Left lung (tissue), 10 donors: ENCODE data around the gene TXNDC5. TPM values are rescaled to one million over a fixed set of nuclear protein-coding genes. Genes with fewer than 3 reads are reported as not detected.

Experiments
- ATAC-seq: fragments of 200-7000 bp; cut with Tn5 transposase; one replicate; pipeline ENCODE4 v1.9.1; 2020; ENCODE audit warnings: moderate library complexity
- DNase-seq, 4 donors: peaks; one replicate each; pipeline ENCODE4 v3.0.0-alpha.2; 2013 to 2020
- H3K27ac ChIP-seq, 2 donors: fragments of 200-600 bp; sonication (generic) in 1 of 2; one replicate each; pipeline versions ENCODE4 v1.5.0 to v1.8.0; 2020 to 2021
- H3K27me3 ChIP-seq, 2 donors: fragments of 200-600 bp; sonication (generic) in 1 of 2; one replicate each; pipeline versions ENCODE4 v1.5.0 to v1.8.0; 2020 to 2021
- H3K36me3 ChIP-seq, 2 donors: fragments of 200-600 bp; sonication (generic) in 1 of 2; one replicate each; pipeline versions ENCODE4 v1.5.0 to v1.8.0; 2020 to 2021
- H3K4me1 ChIP-seq, 2 donors: fragments of 200-600 bp; one replicate each; pipeline ENCODE4 v1.8.0; 2021
- H3K4me3 ChIP-seq, 2 donors: fragments of 200-600 bp; sonication (generic) in 1 of 2; one replicate each; pipeline versions ENCODE4 v1.5.0 to v1.8.0; 2020 to 2021; ENCODE audit warnings: mild to moderate bottlenecking in 1 of 2
- H3K9me3 ChIP-seq, 2 donors: fragments of 200-600 bp; sonication (generic) in 1 of 2; one replicate each; pipeline versions ENCODE4 v1.5.0 to v1.8.0; 2020 to 2021
- CTCF ChIP-seq, 2 donors: fragments of 200-600 bp; sonication (generic) in 1 of 2; IDR thresholded peaks; one replicate each; pipeline versions ENCODE4 v1.5.0 to v1.8.0; 2021; ENCODE audit warnings: antibody characterized with exemption in 2 of 2
- intact Hi-C, 2 donors: fragments of 100-400 bp; cut with DNase I; formaldehyde crosslinking; loops; one replicate each; pipeline versions ENCODE4 v1.11.2 to v1.14.2; 2022
- polyA plus RNA-seq, 6 donors: library from polyadenylated mRNA; unstranded; fragments of 120-200 nt; gene quantifications; one replicate each; pipeline ENCODE4 v1.2.1, GENCODE V29; 2013; ENCODE audit not compliant: insufficient read length in 6 of 6
- total RNA-seq, 2 donors: library from RNA; stranded (reverse); fragmentation: NEBNext Ultra II Directional; extraction: Animal tissue kit (Norgen Biotek cat#: 25700); gene quantifications; one replicate each; pipeline ENCODE4 v1.2.1, GENCODE V29; 2021
- donor health status: DM: no; HTN: yes; CAD: no.
- donor health status: DM: no; HTN: no; CAD: no.

TXNDC5 gene
- total and polyA plus RNA-seq, 8 donors, result 93.2 to 224 (median 115) TPM

GRCh38 chr6:7956257-7956656, 45.7 kb upstream of the TXNDC5 start:
- H3K27ac ChIP-seq, result no peak overlapping the region
- TF ChIP-seq CTCF (IDR thresholded peaks at IDR 0.05), result no peak
- H3K9me3 ChIP-seq, result peaks cover 0 to 2% of the 10 kb centered on the region in 2 donors
- intact Hi-C loops, result no loop called here
- no peaks in the 10 kb centered on the region for H3K4me1 ChIP-seq
- no peak for DNase-seq
- H3K36me3 ChIP-seq, result no peaks in the 10 kb centered on the region
- ATAC-seq, result no peak
- H3K4me3 ChIP-seq, result no peak overlapping the region
- no peaks in the 10 kb centered on the region for H3K27me3 ChIP-seq

- ATAC-seq, result no peak
- no peak for DNase-seq
- Histone ChIP-seq H3K27me3 (no peaks in the 10 kb centered on the region), H3K4me1 (no peaks in the 10 kb centered on the region), H3K27ac (no peak overlapping the region), H3K9me3 (peaks cover 0 to 2% of the 10 kb centered on the region in 2 donors), H3K36me3 (no peaks in the 10 kb centered on the region), H3K4me3 (no peak overlapping the region)
- TF ChIP-seq CTCF (IDR thresholded peaks at IDR 0.05), result no peak
- intact Hi-C loops, result no loop called here
These were observed 44.1 kb upstream of the TXNDC5 start for GRCh38 chr6:7954477-7955200.

- DNase-seq (no peak), ATAC-seq (no peak)
- Histone ChIP-seq H3K36me3 (no peaks in the 10 kb centered on the region), H3K9me3 (peaks cover 0 to 2% of the 10 kb centered on the region in 2 donors), H3K4me3 (no peak overlapping the region), H3K4me1 (no peaks in the 10 kb centered on the region), H3K27ac (no peak overlapping the region), H3K27me3 (no peaks in the 10 kb centered on the region)
- intact Hi-C loops, result no loop called here
- no peak for TF ChIP-seq CTCF (IDR thresholded peaks at IDR 0.05)
These were observed 43.2 kb upstream of the TXNDC5 start for GRCh38 chr6:7953753-7954152.

GRCh38 chr6:7939864-7940228, 29.3 kb upstream of the TXNDC5 start:
- no peak for DNase-seq

More at GRCh38 chr6:7939864-7940228, 29.3 kb upstream of the TXNDC5 start:
- no peaks in the 10 kb centered on the region for H3K27me3 ChIP-seq
- H3K9me3 ChIP-seq, result no peaks in the 10 kb centered on the region
- no peak for TF ChIP-seq CTCF (IDR thresholded peaks at IDR 0.05)
- no peak overlapping the region for H3K27ac ChIP-seq
- intact Hi-C loops, result no loop called here
- no peak for ATAC-seq
- no peak overlapping the region for H3K4me3 ChIP-seq
- no peaks in the 10 kb centered on the region for H3K4me1 ChIP-seq
- H3K36me3 ChIP-seq, result no peaks in the 10 kb centered on the region
